Umbilical cord (tissue), 2 donors: ENCODE measurements around the gene BRMS1. TPM values are rescaled to one million over a fixed set of nuclear protein-coding genes. Genes with fewer than 3 reads are reported as not detected.
"Not testable (repeated sequence)": the region's sequence is repeated elsewhere in the genome, so short reads cannot be mapped to it uniquely, and the experiment has no call there.

Experiments
- DNase-seq: peaks from one replicate; pipeline ENCODE4 v3.0.0-alpha.2; 2015; ENCODE audit warnings: low spot score
- total RNA-seq: library from RNA; depleted of rRNA; stranded (reverse); fragments of >200 nt; gene quantifications from one replicate; pipeline ENCODE4 v1.2.3, GENCODE V29; 2014; ENCODE audit warnings: low replicate concordance; ENCODE audit not compliant: insufficient read depth

The BRMS1 gene
- total RNA-seq, 1 donor from 2014 or later = 21.9 TPM

GRCh38 chr11:66310803-66311440 is 34.0 kb downstream of the BRMS1 start:
- DNase-seq = not testable (repeated sequence)

DNA sequence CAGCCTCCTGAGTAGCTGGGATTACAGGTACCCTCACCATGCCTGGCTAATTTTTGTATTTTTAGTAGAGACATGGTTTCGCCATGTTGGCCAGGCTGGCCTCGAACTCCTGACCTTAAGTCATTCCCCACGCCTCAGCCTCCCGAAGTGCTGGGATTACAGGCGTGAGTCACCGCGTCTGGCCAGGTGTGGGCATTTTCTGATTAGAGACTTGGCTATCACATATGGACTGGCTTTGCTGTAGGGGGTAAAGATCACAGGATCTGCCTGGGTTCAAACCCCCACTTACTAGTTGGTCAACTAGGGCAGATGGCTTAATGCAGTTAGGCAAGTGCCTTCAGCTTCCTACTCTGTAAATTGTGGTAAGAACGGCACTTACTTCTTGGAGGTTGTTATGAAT is 34.6 kb downstream of the BRMS1 start:
- DNase-seq = no peak

- DNase-seq = no peak
Observed at GRCh38 chr11:66309475-66309874, 35.4 kb downstream of the BRMS1 start.

DNA sequence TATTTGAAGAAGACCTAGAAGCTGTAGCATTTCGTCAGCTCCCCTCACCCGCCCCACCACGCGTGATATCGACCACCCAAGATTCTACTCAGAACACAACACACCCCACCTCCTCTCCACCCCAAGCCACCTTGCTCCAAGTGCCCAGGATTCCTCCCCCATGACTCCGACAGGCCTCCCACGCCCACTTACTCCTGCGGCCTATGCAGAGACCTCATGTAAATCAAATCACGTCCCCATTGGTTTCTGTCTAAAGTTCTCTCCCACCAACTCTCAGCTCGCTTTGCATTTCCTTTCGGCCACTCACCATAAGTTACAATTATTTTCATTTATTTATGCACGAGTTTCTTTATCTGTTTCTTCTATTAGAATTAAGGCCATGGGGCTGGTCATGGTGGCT is 42.2 kb downstream of the BRMS1 start:
- no peak for DNase-seq

DNA sequence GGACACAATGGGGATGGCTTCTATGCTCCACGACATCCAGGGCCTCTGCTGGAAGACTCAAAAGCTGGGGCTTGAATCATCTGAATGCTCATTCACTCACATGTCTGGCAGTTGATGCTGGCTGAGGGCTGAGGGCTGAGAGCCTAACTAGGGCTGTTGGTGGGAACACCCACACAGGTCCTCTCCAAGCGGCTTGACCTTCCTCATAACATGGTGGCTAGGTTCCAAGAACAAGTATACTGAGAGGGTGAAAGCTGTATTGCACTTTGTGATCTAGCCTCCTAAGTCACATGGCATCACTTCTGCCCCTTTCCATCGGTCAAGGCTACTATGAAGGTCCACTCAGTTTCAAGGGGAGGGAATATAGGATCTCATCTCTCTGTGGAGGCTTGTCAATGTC is 45.7 kb downstream of the BRMS1 start:
- no peak for DNase-seq

DNA sequence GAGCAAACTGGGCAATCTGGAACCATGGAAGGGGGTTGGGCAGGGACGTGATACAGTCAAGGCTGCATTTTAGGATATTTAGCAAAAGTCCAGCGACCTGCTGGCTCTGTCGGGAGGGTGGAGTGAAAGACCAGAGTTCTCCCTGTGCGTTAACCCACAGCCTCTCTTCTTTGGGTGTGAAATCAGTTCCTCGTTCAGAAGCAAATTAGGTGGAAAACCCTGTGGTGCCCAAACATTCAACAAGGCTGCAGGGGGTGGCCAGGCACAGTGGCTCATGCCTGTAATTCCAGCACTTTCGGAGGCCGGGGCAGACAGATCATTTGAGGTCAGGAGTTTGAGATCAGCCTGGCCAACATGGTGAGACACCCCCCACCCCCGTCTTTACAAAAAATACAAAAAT is 47.3 kb downstream of the BRMS1 start:
- DNase-seq = no peak

- DNase-seq = no peak
Observed at GRCh38 chr11:66294626-66295620, 50.0 kb downstream of the BRMS1 start.

GRCh38 chr11:66293777-66294625 is 50.9 kb downstream of the BRMS1 start:
- no peak for DNase-seq

DNA sequence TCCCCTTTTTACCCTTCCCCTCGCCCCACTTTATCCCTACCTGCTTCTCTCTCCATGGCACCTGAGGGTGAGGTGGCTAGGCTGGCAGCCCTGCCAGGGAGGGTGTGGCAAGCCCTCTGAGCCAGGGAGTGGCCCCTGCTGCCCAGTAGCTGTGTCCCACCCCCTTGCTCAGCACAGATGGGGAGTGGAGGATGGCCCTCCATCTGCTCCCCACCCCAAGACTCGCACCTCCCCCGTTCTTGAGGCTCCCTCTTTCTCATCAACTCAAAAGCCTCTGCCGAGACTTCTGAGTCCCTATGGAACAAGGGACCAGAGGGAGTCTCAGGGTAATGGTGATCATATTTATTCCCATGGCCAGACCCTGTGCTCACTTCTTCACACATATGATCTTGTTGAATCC is 51.6 kb downstream of the BRMS1 start:
- no peak for DNase-seq

DNA sequence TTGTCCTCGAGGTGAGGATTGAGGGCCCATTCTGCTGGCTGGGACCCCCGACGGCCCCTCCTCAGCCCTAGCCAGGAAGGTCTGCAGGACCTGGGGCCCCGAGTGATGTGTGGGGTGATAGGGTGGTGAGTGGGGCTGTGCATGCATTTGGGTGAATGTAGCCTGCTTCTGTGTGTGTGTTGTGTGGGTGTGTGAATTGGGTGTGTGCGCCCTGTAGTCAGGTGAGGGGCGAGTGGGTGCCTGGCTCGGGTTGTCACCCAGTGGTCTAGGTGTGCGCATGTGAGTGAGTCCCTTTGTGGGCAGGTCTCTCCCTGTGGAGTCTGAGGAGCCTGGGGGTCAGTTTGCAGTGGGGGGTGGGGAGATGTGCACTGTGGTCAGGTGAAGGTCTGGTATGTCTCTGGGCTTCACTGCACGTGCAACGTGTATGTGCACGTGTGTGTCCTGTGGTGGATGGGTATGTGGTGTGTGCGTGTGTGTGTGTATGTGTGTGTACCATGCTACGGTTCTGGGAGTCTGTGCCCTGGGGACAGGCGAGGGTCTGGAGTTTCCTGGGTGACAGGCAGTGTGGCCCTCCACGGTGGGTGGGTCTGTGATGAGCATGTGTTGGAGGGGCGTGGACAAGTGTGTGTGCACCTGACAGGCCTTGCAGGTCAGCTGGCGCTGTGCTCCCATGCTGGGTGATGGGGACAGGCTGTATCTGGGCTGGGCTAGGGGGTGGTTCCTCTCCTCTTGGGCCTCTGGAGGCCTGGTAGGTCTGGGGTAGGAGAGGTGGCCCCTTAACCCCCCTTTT is 52.2 kb downstream of the BRMS1 start:
- DNase-seq = no peak

- DNase-seq = no peak
Observed at GRCh38 chr11:66291706-66292542, 53.0 kb downstream of the BRMS1 start, which contains the start of gene TMEM151A. TSS of gene TMEM151A (plus strand) at chr11:66291894. CDS start at chr11:66292014, 120 bp downstream.

DNA sequence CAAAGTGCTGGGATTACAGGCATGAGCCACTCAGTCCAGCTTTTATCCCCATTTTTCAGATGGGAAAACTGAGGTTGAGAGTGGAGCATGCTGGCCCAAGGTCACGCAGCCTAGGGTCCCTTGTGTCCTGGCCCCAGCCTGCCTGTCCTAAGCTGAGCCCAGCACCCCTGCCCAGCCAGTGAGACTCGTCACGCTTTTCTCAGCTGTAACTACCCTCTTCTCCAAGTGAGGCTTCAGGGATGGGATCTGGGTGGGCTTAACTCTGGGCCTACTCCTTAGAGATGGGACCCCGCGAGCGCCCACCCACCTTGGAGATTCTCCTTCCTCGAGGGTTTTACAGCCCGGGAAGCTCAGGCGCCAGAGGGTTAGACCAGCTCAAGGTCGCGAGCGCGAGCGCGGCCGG is 53.6 kb downstream of the BRMS1 start:
- DNase-seq = no peak

DNA sequence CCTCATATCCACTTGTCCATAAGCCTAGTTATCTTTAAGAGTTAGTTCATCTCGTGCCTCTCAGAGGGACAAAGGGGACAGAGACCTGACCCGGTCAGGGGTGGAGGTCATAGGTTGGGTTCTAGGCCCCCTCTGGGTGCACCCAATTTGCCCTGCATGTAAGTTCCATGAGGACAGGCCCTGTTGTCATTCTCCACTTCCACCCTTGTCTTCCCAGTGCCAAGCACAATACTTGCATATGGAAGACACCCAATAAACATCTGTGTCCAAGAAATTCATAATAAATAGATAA is 54.6 kb downstream of the BRMS1 start:
- no peak for DNase-seq

DNA sequence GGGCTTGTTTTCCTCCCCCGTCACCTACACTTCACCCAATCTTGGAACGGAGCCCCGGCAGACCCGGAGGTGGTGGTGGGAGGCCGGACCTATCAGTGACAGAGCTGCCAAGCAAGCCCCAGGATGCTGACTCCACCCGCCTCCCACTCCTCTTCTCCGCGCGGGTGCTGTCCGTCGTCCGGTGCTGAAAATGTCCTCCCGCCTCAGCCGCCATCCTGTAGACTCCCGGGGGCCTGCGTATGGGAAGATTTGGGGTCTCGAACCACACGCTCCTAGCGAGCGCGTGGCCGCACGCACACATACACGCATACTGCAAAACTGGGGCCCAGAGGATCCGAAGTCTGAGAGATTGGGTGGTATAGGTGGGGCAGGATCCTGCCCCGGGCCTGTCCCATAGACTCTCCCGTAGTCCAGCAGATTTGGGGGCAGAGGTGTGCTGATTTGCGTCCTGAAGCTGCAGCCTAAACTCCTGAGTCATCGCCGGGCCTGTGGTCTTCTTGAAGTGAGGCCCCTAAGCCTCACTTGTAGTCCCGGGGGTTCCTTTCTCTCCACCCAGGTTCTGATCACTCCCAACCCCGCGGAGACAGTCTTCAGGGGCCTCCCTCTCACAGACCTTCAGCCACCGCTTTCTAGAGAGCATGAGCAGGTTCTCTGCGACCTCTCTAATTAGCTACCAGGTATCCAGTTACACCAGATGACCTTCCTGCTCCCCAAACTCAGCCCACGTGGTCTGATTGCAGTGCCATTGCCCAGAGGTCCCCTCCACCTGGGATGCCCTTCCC is 55.2 kb downstream of the BRMS1 start:
- DNase-seq = no peak

GRCh38 chr11:66288671-66289547 is 56.0 kb downstream of the BRMS1 start, which contains the start of gene YIF1A:
TSS of gene YIF1A (minus strand) at chr11:66289143. CDS start at chr11:66288985, 158 bp downstream.
- DNase-seq = peak; percentile 100

DNA sequence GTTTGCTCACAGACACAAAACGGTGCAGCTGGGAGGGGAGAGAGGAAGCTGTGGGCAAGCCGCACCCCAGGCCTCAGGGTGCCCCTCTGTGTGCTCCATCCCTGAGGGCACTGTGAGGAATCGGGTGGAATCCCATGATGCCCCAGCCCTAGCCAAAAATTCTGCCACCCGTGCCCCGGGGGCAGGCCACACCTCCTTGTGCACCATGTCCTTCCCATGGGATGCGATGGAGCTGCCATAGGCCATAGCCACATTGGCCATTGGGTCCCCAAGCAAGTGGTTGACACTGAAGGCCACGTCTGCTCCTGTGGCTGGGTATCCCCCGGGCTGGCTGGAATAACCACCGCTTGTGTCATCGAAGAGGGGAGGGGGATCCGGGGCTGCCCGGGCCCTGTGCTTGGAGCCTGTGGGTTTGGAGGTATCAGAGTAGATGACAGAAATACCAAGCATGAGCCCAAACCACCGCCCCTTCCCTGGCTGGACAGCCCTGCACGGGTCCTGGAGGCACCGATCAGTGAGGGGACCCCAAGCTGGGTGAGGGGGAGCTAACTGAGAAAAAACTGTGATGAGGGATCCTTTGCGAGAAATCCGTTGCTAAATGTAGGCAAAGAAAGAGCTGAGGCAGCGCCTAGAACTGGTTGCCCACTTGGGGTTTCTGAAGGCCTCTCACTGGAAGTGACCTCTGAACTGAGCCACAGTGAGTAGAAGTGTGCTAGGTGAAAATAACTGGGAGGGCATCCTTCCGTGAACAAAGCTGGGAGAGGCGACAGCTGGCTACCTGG is 56.8 kb downstream of the BRMS1 start:
- no peak for DNase-seq
